ENCODE results near the gene ZBTB25. TPM values are rescaled to one million over a fixed set of nuclear protein-coding genes. Genes with fewer than 3 reads are reported as not detected.
"Not testable (repeated sequence)": the region's sequence is repeated elsewhere in the genome, so short reads cannot be mapped to it uniquely, and the experiment has no call there.

Gene ZBTB25
- polyA plus RNA-seq, 3 donors, result 3.2 to 8.7 (median 3.9) TPM

GRCh38 chr14:64518229-64518628 is 14.6 kb upstream of the ZBTB25 start:
- WGBS (ENCODE audit: insufficient coverage), result no CpG with 5 or more reads among the region's 4 CpGs
- Mint-ChIP-seq H3K27me3 (ENCODE audit: low read depth in 3 of 3) (no peaks in the 10 kb centered on the region), H3K4me1 (no peaks in the 10 kb centered on the region), H3K4me3 (no peak overlapping the region), H3K9me3 (no peaks in the 10 kb centered on the region), H3K36me3 (peaks cover 4 to 6% of the 10 kb centered on the region in 2 donors), H3K27ac (peak overlapping the region in 1 of 7 donors; percentile 26)
- Histone ChIP-seq H3K4me1 (ENCODE audit: control insufficient read depth in 1 of 2, insufficient read depth in 2 of 2, low read length in 2 of 2) (no peaks in the 10 kb centered on the region), H3K9ac (ENCODE audit: insufficient read depth, low read length, poor library complexity, severe bottlenecking) (no peak overlapping the region), H3K4me3 (replicated peaks in 1 of 3; ENCODE audit: low read depth in 2 of 3, low read length in 3 of 3) (no peak overlapping the region), H3K27ac (ENCODE audit: low read depth in 1 of 2, low read length in 2 of 2) (no peak overlapping the region), H3K4me2 (replicated peaks; ENCODE audit: extremely low read depth, low read length, poor library complexity, severe bottlenecking) (no peak overlapping the region), H2AFZ (ENCODE audit: insufficient read depth, low read depth, low read length, poor library complexity, severe bottlenecking) (no peak overlapping the region), H3K79me2 (ENCODE audit: insufficient read depth, low read length) (peaks cover 97% of the 10 kb centered on the region), H3K27me3 (ENCODE audit: control insufficient read depth in 2 of 2, insufficient read depth in 2 of 2, low read length in 2 of 2) (no peaks in the 10 kb centered on the region), H3K9me3 (replicated peaks in 1 of 2; ENCODE audit: control insufficient read depth in 1 of 2, insufficient read depth in 1 of 2, low read length in 2 of 2) (no peaks in the 10 kb centered on the region), H4K20me1 (ENCODE audit: insufficient read depth, low read length) (peaks cover 100% of the 10 kb centered on the region), H3K36me3 (replicated peaks in 1 of 2; ENCODE audit: control insufficient read depth in 1 of 2, insufficient read depth in 2 of 2, low read length in 2 of 2) (peaks cover 19 to 30% of the 10 kb centered on the region in 2 donors)
- intact Hi-C loops (cut with micrococcal nuclease), result no loop called here
- no peak for TF ChIP-seq CTCF (IDR thresholded peaks at IDR 0.05)
- no peak for DNase-seq

DNA sequence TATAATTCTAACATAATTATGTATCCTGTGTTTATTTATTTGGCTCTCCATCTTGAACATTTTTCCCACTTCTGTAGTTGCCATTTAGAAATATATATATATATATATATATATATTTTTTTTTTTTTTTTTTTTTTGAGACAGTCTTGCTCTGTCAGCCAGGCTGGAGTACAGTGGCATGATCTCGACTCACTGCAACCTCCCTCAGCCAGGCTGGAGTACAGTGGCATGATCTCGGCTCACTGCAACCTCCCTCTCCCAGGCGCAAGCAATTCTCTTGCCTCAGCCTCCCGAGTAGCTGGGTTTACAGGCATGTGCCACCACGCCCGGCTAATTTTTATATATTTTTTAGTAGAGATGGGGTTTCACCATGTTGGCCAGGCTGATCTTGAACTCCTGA is 14.0 kb upstream of the ZBTB25 start:
- H3K27ac Mint-ChIP-seq; H3K36me3 Mint-ChIP-seq; H3K9ac ChIP-seq (ENCODE audit: insufficient read depth, low read length, poor library complexity, severe bottlenecking); H3K9me3 Mint-ChIP-seq; DNase-seq; H3K27ac ChIP-seq (ENCODE audit: low read depth in 1 of 2, low read length in 2 of 2); H3K4me2 ChIP-seq (replicated peaks; ENCODE audit: extremely low read depth, low read length, poor library complexity, severe bottlenecking); H3K9me3 ChIP-seq (replicated peaks in 1 of 2; ENCODE audit: control insufficient read depth in 1 of 2, insufficient read depth in 1 of 2, low read length in 2 of 2); H3K27me3 Mint-ChIP-seq (ENCODE audit: low read depth in 3 of 3); H3K4me3 ChIP-seq (replicated peaks in 1 of 3; ENCODE audit: low read depth in 2 of 3, low read length in 3 of 3); H3K4me3 Mint-ChIP-seq; H3K27me3 ChIP-seq (ENCODE audit: control insufficient read depth in 2 of 2, insufficient read depth in 2 of 2, low read length in 2 of 2); intact Hi-C loops (cut with micrococcal nuclease); H2AFZ ChIP-seq (ENCODE audit: insufficient read depth, low read depth, low read length, poor library complexity, severe bottlenecking); H3K4me1 Mint-ChIP-seq; H3K4me1 ChIP-seq (ENCODE audit: control insufficient read depth in 1 of 2, insufficient read depth in 2 of 2, low read length in 2 of 2): not testable (repeated sequence)
- Histone ChIP-seq H4K20me1 (ENCODE audit: insufficient read depth, low read length) (peaks cover 100% of the 10 kb centered on the region), H3K36me3 (replicated peaks in 1 of 2; ENCODE audit: control insufficient read depth in 1 of 2, insufficient read depth in 2 of 2, low read length in 2 of 2) (peaks cover 13 to 24% of the 10 kb centered on the region in 2 donors), H3K79me2 (ENCODE audit: insufficient read depth, low read length) (peaks cover 97% of the 10 kb centered on the region)
- WGBS (ENCODE audit: insufficient coverage), result no CpG with 5 or more reads among the region's 6 CpGs

All from CD14-positive monocyte (primary cell).